HG02981 (cell line): Measurements from ENCODE around the gene SEC14L6.
"Not testable (repeated sequence)": the region's sequence is repeated elsewhere in the genome, so short reads cannot be mapped to it uniquely, and the experiment has no call there.

Experiments
- ATAC-seq: cut with Tn5 transposase; IDR thresholded peaks from one replicate; pipeline ENCODE4 v1.9.1; 2021; ENCODE audit warnings: mild to moderate bottlenecking, moderate library complexity; ENCODE audit not compliant: unreplicated experiment

Gene SEC14L6

DNA sequence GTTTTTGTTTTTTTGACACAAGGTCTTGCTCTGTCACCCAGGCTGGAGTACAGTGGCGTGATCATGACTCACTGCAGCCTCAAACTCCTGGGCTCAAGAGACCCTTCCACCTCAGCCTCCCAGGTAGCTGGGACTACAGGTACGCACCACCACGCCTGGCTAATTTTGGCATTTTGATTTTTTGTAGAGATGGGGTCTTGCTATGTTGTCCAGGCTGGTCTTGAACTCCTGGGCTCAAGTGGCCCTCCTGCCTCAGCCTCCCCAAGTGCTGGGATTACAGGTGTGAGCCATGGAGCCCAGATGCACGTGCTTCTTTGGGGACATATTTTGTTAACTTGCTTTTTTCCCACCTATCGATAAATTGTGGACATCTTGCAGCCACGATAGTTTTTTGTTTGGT lies 20.7 kb upstream of the SEC14L6 start:
- not testable (repeated sequence) for ATAC-seq

GRCh38 chr22:30566125-30566524 lies 19.6 kb upstream of the SEC14L6 start:
- no peak for ATAC-seq

DNA sequence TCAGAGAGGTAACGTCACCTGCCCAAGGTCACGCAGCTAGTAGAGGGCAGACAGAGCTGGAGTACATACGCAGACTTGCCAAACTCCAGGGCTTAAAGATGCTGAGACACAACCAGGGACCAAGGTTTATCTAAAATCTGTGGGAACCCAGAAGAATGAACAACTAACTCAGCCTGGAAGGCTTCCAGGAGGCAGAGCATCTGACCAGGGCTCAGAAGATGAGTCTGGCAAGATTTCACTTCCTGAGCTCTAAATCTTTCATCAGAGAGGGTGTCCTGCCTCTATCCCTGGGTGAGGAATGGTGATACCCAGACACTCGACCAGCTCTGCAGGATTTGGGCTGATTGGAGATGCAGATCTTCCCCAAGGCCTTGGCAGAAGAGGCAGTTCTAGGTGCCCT lies 18.8 kb upstream of the SEC14L6 start:
- ATAC-seq: no peak

DNA sequence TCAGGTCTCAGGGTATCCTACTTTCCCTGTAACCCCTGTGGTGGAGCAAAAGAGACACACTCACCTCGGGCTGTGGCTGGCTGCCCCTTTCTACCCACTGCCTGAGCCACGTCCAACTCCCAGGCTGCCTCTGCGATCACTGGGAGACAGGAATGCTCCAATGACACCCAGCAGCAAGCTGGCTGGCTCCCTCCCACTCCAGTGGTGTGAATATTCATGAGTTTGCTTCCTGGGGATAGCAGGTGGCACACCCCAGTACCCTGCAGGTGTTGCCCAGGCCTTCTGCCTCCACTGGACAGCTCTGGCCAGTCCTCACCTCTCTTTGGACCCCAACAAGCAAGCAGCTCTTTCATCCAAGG lies 18.2 kb upstream of the SEC14L6 start:
- no peak for ATAC-seq

GRCh38 chr22:30564045-30564760 lies 17.7 kb upstream of the SEC14L6 start:
- ATAC-seq: no peak

DNA sequence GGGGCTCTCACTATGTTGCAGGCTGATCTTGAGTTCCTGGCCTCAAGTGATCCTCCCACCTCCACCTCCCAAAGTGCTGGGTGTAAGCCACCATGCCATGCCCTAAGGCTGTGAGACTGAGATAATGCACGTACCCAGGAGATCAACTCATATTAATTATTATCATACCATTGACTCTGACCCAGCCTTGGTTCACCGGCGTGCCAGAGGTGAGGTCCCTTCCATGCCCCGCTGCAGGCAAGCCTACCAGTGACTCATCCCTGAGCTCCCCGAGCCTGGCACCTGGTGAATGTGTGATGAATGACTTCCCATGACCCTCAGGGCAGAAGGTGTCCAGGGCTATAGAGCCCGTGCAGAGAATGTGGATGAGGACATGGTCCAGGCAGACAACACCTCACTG lies 15.8 kb upstream of the SEC14L6 start:
- ATAC-seq: no peak

GRCh38 chr22:30561402-30562189 lies 15.1 kb upstream of the SEC14L6 start:
- no peak for ATAC-seq

GRCh38 chr22:30560643-30561202 lies 14.2 kb upstream of the SEC14L6 start:
- not testable (repeated sequence) for ATAC-seq

GRCh38 chr22:30559889-30560288 lies 13.3 kb upstream of the SEC14L6 start:
- no peak for ATAC-seq

DNA sequence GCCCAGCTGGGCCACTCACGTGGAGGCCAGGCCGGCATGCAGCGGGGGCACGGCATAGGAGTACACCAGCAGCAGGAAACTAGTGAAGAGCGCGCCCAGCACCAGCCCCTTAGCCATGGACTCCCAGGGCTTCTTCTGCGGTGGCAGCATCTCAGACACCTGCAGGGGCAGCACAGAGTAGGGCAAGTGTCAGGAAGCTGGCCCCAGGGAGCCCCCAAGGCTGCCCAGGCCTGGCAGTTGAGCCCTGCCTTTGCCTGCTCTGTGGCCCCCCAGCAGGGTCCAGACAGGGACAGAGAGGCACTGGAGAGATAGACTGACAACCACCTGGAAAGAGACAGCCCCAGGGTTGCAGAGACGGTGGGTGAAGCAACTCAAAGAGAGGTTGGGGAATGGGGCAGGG lies 10.7 kb upstream of the SEC14L6 start:
- ATAC-seq: no peak

DNA sequence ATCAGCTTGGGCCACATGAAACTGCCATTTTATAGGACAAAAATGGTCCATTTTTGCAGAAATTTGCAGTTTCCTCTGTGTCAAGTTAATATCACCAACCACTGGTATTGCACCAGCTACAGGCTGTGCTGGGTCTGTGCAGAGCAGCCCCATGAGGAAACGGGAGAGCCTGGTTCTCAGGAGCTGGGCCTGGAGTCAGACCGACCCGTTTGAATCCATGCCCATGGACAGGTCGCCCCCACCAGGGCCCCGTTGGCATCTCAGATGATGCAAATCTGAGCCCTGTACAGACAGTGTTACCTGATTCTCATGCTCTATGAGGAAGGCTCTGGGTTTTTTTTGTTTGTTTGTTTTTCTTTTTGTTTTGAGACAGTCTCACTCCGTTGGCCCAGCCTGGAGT lies 9.8 kb upstream of the SEC14L6 start:
- no peak for ATAC-seq

GRCh38 chr22:30555282-30556210 lies 9.0 kb upstream of the SEC14L6 start:
- no peak for ATAC-seq

DNA sequence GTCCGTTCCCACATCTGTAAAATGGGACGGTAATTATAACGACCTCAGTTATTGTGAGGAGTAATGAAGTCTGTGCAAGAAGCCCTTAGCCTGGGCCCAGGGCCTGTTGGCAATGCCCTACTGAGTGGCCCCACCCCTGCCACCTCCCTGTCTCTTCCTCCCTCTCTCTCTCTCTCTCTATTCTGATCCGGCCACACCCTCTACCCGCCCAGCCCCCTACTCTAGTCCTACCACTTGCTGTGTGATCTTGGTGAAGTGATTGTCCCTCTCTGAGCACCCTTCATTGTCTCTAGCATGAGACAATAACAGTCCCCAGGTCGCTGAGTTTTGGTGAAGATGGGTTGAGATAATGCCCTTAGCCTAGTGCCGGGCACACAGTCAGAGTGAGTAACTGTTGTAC lies 7.4 kb upstream of the SEC14L6 start:
- ATAC-seq: no peak

DNA sequence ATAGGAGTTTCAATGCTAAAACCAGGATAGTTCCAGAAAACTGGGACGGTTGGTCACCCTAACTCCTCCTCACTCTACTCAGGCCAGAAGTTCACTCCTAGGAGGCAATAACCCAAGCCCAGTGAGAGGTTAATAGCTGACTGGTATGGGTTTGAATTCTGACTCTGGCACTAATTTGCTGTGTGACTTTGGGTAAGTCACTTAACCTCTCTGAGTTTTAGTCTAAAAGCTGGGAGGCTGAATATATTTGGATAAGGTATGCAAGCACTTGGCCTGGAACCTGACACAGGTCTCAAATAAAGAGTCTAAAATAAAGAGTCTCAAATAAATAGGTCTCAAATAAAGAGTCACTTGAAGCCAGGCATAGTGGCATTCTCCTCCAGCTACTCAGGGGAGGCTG lies 6.2 kb upstream of the SEC14L6 start:
- ATAC-seq: no peak

DNA sequence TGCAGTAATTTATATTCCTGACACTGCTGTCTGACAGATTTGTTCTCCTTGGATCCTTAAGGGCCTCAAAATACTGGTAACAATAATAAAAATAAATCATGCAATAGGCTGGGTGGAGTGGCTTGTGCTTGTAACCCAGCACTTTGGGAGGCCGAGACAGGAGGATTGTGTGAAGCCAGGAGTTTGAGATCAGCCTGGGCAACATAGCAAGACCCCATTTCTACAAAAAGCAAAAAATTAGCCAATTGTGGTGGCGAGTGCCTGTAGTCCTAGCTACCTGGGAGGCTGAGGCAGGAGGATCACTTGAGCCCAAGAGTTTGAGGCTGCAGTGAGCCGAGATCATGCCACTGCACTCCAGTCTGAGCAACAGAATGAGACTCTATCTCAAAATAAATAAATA lies 5.3 kb upstream of the SEC14L6 start:
- ATAC-seq: not testable (repeated sequence)

- no peak for ATAC-seq
Observed at GRCh38 chr22:30547188-30547587, 647 bp upstream of the SEC14L6 start.

- no peak for ATAC-seq
Observed at GRCh38 chr22:30542811-30543188, 3.7 kb downstream of the SEC14L6 start.

- no peak for ATAC-seq
Observed at GRCh38 chr22:30541961-30542810, 4.4 kb downstream of the SEC14L6 start.

DNA sequence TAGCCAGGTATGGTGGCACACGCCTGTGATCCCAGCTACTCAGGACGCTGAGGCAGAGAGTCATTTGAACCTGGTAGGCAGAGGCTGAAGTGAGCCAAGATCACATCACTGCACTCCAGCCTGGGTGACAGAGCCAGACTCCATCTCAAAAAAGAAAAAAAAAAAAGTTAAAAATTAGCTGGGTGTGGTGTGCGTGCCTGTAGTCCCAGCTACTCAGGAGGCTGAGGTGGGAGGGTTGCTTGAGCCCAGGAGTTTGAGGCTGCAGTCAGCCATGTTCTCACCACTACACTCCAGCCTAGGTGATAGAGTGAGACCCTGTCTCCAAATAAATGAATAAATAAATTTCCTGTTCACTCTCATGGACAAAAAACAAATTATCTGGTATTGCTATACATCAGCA lies 5.0 kb downstream of the SEC14L6 start:
- ATAC-seq: not testable (repeated sequence)

GRCh38 chr22:30539368-30539767 lies 7.2 kb downstream of the SEC14L6 start:
- ATAC-seq: no peak
